ENCODE data around the gene SGTA.

Gene SGTA

GRCh38 chr19:2809387-2810140, 26.5 kb upstream of the SGTA start:
- DNase-seq: no peak

GRCh38 chr19:2808129-2808941, 25.3 kb upstream of the SGTA start:
- no peak for DNase-seq

- no peak for DNase-seq
Observed at GRCh38 chr19:2807379-2808128, 24.5 kb upstream of the SGTA start.

GRCh38 chr19:2806736-2807378, 23.8 kb upstream of the SGTA start:
- no peak for DNase-seq

DNA sequence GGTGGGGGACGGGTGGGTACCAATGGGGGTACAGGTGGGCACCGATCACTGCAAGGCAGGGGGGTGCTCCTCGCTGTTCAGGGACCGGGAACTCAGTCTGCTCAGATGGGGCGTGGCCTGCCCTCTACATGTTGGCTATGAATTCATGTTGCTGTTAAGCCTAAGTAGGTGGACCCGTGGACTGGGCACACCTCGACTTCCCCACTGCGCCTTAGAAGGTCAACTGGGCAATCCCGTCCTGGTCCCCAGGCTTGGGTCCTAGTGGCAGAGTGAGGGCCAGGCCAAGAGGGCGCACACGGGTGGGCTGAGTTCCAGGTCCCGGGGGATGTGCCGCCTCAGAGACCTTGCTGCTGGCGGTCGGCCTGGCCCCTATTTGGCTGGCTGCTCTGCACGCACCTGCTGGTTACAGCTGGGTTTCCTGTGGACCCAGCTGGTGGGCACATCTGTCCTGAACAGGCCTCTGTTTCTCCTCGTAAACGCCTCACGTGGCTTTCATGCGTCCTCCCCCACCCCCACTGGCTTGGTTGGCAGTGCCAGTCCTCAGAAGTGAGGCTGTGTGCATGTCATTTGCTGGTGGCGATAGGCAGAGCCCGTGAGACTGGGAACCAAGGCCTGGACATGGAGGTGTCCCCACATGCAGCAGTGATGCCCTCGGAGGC, 23.0 kb upstream of the SGTA start:
- no peak for DNase-seq

GRCh38 chr19:2805261-2805900, 22.3 kb upstream of the SGTA start:
- no peak for DNase-seq

DNA sequence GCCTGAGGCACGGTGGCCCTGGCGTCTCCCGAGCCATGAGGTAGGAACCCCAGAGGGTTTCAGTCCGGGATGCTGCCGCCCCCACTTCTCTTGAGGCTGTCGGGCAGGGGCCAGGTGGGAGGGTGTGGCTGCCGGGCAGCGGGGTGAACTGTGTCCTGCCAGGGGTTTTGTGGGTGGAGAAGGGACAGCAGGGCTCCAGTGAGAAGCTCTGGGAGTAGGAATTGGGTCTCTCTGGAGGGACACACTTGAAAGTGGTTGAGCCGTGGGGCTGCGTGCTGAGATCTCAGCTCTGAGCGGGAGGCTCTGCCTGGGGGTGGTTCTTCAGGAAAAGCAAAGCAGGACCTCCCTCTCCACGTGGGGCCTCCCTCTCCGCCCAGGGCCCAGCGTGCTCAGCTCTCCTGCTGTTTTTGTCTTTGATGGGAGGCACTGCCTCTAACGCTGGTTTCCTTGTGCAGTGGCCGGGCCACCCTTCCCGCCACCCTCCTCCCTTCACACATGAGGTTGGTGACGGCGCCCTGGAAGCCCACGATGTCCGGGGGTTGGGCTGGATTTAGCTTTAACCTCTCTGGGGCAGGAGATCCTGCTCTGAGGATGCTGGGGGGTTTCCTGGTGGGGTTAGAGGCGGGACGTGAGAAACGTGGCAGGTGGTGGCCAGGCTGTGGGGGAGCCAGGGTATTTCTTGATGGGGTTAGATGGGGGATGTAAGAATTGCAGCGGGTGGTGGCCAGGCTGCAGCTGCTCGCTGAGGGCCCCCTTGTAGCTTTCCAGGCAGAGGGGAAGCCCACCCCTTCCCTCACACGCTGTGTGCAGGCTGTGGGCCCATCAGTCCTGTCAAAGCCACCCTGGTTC, 21.3 kb upstream of the SGTA start:
- no peak for DNase-seq

- DNase-seq: no peak
Observed at GRCh38 chr19:2803486-2804155, 20.5 kb upstream of the SGTA start.

GRCh38 chr19:2802826-2803225, 19.8 kb upstream of the SGTA start:
- DNase-seq: no peak

DNA sequence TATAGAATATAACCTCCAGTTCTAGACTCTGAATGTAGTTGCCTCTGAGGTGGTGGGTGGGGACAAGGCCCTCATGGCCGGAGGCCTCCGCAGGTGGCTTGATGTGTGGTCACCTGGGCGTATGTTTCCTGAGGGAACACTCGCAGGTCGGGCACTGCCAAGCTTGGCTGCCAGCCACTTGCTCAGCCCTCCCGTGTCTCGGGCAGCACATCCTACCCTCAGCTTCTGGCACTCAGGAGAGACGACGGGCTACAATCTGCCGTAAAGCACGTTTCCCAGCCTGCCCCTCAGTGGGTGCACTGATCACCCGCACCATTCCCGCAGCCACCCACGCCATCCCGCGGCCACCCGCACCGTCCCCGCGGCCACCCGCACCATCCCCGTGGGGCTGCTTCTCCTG, 17.4 kb upstream of the SGTA start:
- no peak for DNase-seq

DNA sequence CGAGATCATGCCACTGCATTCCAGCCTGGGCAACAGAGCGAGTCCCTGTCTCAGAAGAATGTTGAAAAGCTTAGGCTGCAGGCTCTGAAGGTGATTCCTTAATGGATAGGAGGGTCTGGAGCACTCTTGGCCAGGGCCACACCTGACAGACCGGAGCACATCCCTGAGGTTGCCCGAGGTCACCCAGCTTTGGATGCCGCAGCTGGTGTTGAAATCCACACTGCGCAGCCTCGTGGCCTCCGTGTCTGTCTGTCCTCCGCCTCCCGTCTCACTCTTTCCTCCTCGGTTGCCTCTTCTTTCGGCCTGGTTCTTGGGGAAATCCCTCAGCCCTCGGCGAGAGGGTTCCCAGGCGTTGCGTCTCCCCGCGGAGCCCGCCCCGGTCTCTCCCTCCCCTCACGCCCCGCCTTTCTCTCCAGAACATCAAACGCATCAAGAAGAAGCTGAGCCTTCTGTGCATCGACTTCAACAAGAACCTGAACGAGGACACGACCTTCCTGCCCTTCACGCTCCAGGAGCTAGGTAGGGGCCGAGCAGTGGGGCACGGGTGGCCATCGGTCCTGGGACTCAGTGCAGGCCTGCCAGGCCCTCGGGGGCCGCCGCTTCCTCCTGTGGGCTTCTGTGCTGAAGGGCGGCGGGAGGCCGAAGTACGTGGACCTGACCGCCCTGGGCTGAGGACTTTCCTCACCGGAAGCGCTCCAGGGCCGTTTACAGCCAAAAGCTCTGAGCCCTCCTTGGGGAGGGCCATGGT, 16.4 kb upstream of the SGTA start:
- no peak for DNase-seq

DNA sequence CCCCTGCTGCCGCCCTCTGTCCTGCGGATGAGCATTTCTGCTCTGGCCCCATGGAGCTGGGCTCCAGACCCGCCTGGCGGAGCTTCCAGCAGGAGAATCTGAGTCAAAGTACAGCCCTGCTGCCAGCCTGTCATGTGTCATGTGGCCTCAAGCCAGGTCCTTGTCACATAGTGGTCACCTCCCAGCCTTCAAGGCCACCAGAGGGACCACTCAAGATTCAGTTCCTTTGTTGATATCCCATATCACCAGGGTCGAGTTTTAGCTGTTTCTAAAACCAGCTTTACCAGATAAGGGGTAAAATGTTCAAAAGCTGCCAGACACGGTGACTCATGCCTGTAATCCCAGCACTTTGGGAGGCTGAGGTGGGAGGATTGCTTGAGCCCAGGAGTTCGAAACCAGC, 15.7 kb upstream of the SGTA start:
- no peak for DNase-seq

- no peak for DNase-seq
Observed at GRCh38 chr19:2798158-2798685, 15.1 kb upstream of the SGTA start.

DNA sequence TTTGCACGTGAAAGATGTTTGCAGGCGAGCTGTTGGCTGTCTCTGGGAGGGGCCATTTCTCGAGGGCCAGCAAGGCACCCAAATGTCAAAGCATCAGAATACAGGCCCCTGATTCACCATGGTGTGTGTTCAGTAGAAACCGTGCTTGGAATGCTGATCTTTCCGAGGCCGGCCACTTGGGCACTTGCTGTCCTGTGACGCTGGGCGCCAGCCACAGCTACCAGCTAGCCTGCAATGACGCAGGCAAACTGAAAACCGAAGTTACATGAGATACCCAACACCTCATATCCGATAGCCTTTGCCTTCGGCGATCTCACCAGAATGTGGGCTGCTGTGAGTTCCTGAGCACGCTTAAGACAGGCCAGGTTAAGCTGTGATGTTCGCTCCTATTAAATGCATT, 14.2 kb upstream of the SGTA start:
- DNase-seq: no peak

DNA sequence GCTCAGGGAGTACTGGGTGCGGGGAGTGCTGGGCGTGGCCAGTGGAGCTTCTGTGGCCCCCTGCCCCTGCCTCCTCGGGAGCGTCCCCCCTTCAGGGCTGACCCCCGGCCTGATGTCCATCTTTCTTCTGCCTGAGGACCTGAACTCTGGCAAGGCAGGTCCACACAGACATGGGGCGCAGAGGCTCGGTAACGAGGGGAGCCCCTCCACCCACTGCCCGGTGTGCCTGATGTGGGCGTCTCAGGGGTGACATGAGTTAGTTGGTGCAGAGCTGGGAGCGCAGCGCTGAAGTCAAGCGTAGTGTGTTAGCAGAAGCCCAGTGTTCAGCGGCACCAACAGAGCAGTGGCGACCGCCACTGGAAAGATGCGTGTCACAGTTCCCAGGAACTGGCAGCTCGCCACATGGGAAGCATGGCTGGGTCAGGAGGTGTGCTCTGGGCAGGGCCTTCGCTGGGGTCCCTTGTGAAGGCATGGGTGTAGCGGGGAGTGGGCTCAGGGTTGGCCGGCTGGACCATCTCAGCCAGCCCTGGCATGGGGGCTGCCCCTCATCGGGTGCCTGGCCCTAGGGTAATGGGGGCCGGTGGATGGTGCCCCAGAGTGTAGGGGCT, 13.7 kb upstream of the SGTA start:
- no peak for DNase-seq

DNA sequence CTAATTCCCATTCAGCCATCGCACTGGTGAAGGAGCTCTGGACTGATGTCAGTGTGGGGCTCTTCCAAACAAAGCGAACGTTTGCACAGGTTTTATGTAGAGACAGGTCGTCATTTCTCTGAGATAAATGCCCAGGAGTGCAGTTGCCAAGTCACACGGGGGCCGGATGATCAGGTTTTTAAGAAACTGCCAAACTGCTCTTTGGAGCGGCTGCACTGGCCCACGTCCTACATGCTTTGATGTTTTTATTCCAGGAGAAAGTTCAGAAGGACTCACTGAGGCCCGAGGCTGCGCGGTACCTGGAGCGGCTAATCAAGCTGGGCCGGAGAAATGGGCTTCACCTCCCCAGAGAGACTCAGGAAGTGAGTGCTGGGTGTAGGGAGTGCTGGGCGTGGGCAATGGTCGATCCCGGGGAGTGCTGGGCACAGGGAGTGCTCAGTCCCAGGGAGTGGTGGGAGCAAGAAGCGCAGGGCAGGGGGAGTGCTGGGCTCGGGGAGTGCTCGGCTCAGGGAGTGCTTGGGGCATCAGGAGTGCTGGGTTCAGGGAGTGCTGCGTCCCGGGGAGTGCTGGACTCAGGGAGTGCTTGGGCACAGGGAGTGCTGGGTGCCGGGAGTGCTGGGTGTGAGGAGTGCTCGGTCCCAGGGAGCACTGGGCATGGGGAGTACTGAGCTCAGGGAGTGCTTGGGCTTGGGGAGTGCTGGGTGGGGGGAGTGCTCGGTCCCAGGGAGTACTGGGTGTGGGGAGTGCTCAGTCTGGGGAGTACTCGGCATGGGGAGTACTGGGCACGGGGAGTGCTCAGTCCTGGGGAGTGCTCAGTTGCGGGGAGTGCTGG, 13.0 kb upstream of the SGTA start:
- DNase-seq: no peak

DNA sequence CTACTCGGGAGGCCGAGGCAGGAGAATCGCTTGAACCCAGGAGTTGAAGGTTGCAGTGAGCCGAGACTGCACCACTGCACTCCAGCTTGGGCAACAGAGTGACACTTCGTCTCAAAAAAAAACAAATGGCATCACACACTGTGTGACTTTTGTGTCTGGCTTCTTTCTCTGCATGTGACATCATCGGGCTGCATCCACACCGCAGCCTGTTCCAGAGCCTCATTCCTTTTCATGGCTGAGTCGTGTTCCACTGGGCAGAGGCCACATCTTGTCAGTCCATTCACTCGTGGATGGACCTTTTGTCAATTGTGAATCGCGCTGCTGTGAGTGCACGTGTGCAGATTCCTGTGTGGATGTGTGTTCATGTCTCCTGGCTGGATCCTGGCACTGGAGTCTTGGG, 10.5 kb upstream of the SGTA start:
- DNase-seq: no peak

GRCh38 chr19:2793126-2793525, 10.1 kb upstream of the SGTA start:
- DNase-seq: no peak

All from fibroblast of skin of right biceps (primary cell).